22Rv1 (cell line): ENCODE measurements around the gene MED26.

Source experiments
- CTCF ChIP-seq: fragments of 450-650 bp; IDR thresholded peaks from 2 replicates; pipeline ENCODE4 v1.5.1; 2017; ENCODE audit warnings: mild to moderate bottlenecking
- ZFX ChIP-seq: fragments of 450-650 bp; IDR thresholded peaks from 2 replicates; pipeline ENCODE4 v1.6.1; 2017; ENCODE audit warnings: antibody characterized with exemption, borderline replicate concordance

- TF ChIP-seq CTCF (no peak), ZFX (no peak)
These were observed 26.5 kb downstream of the MED26 start for GRCh38 chr19:16601378-16602052.
